NCI-H2081 treated with DMSO at 0.1 percent for 48 hours (cell line): ENCODE data around the gene ABLIM3.

Experiments
- DNase-seq: peaks from one replicate; lab custom pipeline; 2025; lab: John Stamatoyannopoulos, UW

ABLIM3 gene

DNA sequence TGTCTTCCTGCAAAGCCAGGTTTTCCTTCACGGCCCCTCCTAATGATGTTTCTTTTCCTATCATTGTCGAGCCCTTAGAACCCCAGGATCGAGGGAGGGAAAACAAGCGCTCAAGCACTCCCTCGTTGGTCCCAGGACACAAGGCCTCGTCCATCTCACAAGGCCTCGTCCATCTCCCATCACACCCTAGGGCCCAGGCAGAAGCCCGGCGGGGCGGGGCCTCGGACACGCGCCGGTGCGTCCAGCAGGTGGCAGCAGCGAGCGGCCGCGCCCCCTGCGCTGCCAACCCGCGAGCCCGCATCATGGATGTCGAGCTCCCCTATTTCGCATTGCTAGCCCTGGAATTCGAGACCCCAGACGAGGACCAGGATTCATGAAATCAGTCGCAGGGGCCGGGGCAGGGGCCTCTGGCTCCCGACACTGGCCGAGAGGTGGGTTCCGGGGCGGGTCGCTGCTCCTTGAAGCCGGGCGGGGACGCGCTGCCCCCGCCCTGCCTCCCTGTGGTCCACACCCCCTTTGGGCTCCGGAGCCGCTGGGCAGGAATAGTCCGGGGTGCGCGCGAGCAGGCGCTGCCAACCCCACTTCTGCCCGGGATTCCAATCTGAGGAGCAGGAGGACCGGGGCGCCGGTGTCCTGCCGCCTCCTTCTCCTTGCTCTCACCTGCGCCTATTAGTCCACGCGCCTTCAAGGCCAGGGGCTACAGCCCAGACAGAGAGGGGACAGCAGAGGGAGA, at the start of gene ABLIM3:
TSS of gene ABLIM3 (plus strand) at position 270 of the 733 bp plus-strand sequence. CDS start 603 bp downstream, outside the sequence.
- DNase-seq: peak; percentile 0

DNA sequence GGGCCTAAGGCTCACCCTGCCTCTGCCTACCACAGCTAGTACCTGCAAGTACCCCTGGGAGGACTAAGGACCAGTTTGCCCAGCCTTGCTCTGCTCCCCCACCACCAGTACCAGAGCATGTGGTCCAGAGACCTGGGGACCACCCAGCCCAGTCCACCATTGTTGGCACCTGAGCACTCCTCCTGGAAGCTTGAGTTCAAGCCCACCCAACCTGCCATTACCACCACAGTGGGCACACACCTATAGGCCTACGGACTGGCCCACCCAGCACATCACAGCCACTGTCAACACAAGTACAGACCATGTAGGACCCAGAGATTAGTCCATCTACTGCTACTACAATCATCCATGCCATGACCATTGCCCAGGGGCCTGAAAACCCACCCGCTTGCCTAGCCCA, 47.7 kb upstream of the ABLIM3 start:
- DNase-seq: no peak

DNA sequence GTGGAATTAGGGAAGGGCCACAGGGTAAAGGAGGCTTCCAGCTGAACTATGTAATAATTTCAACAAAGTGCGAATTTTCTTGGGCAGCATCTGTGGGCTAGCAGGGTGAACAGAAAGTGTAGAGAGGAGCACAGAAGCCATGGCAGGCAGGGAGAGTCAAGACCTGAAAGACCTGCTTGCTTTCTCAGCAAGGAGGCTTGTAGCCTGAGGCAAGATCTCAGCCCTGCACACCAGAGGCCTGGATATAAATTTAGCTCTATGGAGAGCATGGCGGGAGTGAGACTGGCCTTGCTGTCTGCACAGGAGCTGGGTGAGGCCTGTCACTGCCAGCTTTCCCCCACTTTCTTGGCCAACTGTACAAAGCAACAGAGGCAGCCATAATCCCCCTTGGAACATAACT, 46.3 kb upstream of the ABLIM3 start:
- no peak for DNase-seq

DNA sequence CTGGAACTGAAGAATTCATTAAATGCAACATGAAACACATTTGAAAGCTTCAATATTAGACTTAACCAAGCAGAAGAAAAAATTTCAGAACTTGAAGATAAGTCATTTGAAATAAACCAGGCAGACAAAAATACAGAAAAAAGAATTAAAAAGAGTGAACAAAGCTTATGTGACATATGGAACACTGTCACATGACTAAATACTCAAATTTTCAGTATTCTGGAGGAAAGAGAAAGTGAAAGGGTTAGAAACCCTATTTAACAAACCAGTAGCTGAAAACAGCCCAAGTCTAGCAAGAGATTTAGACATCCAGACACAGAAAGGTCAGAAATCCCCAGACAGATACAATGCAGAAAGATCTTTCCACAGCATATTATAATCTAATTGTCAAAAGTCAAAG, 41.4 kb upstream of the ABLIM3 start:
- DNase-seq: no peak

DNA sequence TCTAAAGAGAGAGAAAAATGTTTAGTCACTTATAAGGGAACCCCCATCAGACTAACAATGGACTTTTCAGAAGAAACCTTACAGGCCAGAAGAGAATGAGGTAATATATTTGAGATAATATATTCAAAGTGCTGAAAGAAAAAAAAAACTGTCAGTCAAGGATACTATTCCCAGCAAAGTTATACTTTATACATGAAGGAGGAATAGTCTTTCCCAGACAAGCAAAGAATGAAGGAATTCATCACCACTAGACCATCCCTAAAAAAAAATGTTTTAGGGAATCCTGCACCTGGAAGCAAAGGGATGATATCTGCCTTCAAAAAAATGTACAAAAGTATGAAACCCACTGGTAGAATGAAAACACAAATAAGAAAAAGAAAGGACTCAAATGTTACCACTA, 41.0 kb upstream of the ABLIM3 start:
- DNase-seq: no peak

DNA sequence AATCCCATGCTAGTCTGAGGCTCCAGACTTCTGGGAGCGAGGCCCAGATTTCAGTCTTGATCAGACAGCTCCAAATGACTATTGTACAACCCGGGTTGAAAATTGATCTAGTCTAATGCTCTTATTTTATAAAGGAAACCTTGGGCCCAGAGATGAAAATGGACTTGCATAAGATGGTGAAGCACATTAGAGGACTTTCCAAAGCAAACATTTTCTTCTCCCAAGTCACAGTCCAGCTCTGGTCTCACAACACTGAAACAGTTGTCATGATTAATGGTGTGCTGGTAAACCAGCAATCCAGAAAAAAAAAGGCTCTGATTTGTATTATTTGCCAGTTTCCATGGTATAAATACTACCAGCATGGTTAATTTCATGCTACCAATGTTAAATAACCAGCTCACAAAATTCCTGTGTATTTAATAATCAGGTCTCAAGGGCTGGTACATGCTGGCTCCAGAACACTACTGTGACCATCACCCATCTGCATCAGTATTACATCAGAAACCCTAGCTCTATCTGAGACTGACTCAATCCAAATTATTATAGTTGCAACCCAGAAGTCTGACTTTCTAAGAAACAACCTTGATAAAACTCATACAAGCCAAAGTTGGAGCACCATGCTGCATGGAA, 32.5 kb upstream of the ABLIM3 start:
- no peak for DNase-seq

DNA sequence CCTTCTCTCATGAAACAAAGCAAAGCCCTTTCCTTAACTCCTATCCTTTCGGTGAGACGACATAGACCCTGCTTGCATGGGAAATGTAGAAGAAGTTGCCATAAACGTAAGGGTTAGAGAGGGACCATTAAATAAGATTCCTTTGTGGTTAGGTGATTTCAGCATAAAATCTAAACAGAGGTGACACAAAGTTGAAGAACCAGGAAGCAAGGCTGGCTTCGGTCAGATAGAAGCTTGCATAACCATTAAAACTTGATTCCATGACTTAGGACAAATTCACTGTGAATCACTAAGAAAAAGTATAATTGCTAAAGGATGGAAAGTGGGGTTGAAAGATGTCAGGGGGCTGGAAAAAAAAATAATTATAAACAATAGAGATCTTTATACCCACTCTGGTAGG, 30.9 kb upstream of the ABLIM3 start:
- DNase-seq: no peak

DNA sequence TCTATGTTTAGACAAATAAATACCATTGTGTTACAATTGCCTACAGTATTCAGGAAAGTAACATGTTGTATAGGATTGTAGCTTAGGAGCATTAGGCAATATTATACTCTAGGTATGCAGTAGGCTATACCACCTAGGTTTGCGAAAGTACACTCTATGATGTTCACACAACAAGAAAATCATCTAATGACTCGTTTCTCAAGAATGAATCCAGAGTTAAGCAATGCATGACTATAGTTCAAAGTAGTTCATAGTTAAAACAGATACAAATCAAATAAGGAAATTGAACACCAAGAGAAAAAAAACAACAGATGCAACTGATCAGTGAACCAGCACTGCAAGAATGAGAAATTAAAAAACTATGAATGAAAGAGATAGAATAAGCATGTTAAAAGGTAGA, 27.6 kb upstream of the ABLIM3 start:
- no peak for DNase-seq

DNA sequence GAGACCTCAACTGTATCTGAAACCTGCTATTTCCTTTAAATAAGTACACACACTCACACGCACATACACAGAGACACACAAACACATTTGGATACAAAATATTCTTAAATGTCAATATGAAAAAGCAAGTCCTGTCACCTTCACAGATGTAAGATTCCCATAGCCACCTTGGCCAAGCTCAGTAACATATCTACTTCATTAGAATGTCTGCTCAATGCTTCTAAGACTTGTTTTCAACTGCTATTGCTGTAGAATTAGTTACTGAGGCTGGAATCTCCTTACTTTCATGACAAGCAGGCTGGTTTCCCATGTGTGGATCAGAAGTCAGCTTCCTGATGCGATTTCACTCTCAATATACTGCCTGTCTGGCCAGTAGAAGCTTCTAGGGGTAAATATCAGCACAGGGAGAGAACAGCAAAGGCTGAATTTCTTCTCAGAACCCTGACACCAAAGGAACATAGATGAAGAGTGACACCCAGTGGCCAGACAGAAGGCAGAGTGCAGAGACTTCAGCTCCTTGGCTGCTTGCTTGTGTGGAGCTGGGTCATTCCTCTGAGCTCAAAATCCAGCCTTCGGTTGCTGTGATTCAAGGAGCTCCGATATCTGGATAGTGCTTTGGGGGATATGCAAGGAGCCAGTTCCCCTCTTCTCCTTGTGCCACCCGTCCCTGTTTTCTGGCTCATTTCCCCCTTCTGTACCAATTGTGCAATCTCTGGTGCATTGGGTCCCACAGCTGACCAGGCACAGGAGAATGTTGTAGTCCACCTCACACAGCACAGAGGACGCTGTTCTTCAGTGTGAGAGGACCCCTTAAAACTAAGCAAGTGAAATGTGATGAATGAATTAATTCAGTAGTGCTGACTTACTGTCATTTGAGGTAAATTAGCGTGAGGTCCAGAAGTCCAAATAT, 26.6 kb upstream of the ABLIM3 start:
- no peak for DNase-seq

DNA sequence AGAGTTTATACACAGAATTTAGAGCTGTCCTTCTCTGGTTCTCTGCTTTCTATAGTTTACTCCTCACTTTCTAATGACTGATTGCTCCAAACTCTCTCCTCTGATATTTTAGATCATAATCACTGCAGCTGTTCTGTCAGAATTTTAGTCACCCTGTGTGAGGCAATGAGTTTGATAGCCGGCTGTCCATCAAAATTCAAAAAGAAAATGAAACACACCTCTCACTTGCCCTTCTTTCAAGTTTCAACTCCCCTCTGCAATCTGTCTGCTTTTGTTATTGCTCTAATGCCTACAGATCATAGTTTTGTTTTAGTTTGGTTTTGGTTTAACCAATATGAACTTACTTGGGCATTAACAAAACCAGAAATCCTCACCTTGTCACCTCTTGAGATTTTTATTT, 23.3 kb upstream of the ABLIM3 start:
- no peak for DNase-seq

DNA sequence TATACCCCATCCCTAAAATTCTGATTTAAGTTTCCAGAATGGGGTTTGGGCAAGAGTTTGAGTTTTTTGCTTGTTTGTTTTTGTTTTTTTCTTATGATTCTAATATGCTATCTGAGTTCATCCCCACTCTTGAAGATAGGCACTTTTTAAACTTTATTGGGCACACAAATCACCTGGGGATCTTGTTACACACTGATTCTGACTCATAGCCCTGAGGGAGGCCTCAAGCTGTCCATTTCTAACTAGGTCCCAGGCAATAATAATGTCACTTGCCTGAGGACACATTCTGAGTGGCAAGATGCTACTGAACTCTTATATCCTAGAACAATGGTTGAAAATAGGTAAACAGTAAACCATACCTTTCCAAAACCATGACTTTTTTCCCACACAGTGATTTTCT, 22.8 kb upstream of the ABLIM3 start:
- no peak for DNase-seq

DNA sequence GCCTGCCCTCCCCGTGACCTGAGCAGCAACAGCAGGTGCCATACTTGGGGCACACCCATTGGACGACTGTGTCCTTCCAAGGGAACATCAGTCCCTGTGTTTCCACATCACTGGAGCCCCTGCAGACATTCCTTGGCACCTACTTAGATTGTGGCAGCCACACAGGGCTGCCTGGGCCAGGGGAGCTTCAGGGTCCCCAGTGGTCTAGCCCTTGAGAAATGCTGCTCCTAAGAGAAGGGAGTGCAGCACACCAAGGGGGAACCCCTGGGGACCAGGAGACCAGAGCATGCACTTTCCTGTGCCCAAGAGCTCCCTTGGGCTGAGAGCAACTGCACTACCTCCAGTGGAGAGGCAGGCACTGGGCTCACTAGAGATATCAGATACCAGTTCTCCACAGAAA, 20.1 kb upstream of the ABLIM3 start:
- DNase-seq: no peak

DNA sequence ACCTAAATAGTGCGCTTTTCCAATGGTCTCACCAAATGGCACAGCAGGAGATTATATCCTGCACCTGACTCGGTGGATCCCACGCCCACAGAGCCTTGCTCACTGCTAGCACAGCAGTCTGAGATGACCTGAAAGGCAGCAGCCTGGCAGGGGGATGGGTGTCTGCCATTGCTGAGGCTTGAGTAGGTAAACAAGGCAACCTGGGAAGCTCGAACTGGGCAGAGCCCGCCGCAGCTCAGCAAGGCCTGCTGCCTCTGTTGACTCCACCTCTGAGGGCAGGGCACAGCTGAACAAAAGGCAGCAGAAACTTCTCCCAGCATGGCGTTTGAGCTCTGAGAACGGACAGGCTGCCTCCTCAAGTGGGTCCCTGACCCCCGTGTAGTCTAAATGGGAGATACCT, 18.1 kb upstream of the ABLIM3 start:
- no peak for DNase-seq

DNA sequence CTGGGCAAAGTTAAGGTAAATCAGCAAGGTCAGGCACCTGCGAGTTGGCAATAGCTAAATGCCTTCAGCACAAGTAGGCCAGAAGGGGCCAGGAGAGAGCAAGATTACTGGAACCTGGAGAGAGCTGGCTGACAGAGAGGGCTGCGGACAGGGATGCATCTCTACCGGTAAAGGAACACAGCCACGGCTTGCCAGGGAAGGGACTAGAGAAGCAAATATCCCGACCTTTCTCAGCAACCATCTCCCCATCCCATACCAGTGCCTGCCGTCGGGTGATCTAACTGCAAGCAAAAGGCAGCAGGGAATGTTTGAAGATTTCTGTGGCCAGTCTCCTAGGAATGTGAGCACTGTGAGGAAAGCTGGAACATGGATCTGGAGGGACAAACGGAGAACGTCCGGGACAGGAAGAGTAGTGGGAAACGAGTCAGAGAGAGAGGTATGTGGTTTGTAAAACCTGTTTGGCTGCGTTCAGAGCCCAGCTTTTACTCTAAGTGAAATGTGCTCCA, 15.9 kb upstream of the ABLIM3 start:
- DNase-seq: no peak

DNA sequence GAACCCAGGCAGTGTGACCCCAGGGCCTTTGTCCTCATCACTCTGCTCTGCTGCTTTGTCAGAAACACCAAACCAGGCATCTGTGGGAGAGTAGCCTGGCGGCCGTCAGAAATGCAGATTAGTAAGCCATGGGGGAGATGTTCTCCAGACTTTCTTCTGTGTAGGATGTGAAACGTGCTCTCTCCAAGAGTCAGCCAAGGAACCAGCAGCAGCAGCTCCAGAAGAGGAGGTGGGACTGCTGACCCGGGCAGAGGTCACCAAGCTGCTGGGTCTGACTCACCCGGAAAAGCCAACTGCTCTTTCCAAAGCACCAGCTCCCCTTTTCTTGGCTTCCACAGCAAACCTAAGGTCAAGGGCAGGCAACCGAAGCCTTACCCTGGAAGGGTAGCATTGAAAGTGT, 14.4 kb upstream of the ABLIM3 start:
- no peak for DNase-seq

DNA sequence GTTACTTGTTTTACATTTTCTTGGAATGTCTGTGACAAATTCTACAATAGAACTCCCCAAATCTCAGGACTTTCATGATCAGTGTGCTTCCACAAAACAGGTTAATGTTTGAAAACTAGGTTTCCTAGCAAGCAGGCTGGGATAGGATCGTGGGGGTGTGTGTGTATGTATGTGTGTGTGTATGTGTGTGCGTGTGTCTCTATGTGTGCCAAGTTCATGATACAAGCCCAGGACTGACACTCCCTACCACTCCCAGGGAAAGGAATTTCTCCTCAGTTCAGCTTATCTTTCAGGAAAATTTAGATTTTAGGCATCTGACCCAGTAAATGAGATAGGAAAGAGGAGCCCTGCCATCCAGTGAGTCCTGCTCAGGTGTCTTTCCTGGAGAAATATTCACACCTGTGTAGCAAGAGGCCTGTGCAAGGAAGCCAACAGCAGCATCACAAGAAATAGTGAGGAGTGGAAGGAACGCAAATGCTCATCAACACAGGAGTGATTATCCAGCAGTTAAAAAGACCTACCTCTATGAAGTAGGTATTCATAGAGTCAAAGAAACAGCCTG, 13.8 kb upstream of the ABLIM3 start:
- no peak for DNase-seq

DNA sequence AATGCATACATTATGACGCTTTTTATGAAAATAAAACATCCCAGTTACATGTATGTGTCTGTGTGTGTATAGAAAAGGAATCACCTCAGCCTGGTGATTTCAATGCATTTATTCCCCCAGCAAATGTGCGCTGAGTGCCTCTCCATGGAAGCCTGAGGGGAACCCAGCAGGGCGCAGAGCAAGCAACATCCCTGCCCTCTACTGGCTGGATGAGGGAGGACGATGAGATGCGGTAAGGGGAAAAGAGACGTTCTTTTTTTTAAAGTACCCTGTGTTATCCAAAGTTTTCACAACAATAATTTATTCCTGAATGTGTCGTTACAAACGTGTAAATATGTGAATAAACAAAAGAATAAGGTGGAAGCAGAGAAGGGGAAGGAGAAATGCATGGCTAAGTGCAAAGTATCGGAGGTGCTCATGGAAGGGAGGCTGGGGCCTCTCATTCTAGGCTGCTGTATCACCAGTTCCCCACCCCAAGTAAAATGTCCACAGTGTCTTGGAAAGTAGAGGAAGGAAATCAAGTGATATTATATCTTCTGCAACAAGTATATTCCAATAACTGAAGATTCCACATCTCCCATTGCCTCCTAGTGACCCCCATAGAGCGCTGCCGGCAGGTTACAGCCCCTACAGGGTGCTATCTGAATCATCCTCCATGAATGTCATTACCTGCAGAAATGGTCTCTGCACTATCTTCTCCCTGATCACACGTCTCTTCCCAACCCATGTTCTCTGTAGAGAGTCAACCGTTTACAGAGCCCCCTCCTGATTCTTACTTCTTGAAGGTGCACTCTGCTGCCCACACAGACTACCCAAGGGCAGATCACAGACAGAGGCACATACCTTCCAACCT, 13.0 kb upstream of the ABLIM3 start:
- no peak for DNase-seq

DNA sequence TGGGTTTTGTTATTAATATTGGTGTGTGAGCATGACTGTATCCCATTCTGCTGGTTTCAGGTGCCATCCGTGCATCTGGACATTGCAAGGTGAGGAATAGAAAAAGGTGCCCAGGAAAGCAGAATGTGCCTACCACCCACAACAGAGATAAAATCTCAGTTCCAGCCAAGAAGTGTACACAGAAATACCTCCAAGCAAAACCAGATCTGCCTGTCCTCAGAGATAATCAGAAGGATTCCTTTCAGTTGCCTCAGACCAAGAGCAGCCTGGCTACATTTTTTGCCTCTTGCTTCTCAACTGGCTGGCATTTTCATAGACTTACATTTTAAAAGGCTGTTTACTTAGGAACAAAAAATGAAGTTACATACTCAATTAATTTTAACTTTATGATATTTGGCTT, 12.1 kb upstream of the ABLIM3 start:
- no peak for DNase-seq

DNA sequence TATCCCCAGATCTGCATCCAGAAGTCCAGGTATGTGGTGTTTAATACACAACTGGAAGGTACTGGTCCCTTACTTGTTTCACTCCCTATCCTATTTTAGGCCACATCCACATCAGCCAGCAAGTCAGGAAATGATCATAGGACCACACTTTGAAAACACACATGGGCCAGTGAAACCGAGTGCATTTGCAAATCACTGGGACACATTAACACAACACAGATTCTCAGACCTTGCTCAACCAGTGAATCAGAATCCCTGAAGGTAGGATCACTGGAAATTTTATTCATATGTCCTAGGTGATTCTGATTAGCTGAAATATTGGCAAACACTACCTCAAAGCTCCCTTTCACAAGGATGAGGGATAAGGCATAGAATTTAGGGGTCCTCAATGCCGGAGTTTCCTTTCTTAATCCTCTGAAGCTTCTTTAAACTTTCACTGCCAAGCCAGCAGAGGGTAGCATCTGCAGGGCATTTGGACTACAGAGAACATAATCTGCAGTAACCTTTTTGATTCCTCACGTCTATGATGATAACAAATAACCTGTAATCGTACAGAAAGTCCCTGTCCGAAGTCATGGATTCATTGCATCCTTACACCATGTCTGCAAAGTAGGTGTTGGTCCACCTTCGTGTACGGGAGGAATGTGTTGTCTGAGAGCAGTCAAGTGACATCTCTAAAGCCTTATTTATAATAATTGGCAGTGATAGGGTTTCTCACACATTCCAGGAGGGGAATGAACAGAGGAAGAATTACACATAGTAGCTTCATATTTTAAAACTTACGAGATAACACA, 11.0 kb upstream of the ABLIM3 start:
- DNase-seq: no peak

DNA sequence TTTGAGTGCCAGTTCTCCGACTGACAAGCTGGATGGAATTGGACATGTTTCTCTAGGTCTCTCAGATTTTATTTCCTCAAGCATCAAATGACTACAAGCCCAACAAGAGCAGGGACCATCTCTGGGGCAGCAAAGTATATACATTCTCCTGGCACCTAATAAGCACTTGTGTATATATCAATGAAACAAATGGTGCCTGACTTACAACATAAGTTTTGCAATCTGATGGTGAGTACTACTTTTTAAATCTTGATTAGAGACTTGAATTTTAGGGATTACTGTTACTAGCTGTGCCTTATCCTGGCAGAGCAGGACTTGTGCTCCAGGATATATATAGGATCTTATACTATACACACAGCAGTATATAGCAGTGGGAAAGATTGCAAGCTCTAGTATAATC, 8.8 kb upstream of the ABLIM3 start:
- no peak for DNase-seq
